Stimulated activated CD8-positive, alpha-beta memory T cell treated with anti-CD3 and anti-CD28 coated beads, Interleukin-15, amount 100 ng/mL, for 1 hour (primary cell): ENCODE results near the gene PNPLA3.
A peak's percentile ranks its signal among the peaks of the same experiment; 100 is the strongest.

Experiments used
- DNase-seq: peaks from one replicate; pipeline ENCODE4 v3.0.0-alpha.2; 2020; ENCODE audit warnings: low read depth

PNPLA3 gene, protein sequence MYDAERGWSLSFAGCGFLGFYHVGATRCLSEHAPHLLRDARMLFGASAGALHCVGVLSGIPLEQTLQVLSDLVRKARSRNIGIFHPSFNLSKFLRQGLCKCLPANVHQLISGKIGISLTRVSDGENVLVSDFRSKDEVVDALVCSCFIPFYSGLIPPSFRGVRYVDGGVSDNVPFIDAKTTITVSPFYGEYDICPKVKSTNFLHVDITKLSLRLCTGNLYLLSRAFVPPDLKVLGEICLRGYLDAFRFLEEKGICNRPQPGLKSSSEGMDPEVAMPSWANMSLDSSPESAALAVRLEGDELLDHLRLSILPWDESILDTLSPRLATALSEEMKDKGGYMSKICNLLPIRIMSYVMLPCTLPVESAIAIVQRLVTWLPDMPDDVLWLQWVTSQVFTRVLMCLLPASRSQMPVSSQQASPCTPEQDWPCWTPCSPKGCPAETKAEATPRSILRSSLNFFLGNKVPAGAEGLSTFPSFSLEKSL

DNA sequence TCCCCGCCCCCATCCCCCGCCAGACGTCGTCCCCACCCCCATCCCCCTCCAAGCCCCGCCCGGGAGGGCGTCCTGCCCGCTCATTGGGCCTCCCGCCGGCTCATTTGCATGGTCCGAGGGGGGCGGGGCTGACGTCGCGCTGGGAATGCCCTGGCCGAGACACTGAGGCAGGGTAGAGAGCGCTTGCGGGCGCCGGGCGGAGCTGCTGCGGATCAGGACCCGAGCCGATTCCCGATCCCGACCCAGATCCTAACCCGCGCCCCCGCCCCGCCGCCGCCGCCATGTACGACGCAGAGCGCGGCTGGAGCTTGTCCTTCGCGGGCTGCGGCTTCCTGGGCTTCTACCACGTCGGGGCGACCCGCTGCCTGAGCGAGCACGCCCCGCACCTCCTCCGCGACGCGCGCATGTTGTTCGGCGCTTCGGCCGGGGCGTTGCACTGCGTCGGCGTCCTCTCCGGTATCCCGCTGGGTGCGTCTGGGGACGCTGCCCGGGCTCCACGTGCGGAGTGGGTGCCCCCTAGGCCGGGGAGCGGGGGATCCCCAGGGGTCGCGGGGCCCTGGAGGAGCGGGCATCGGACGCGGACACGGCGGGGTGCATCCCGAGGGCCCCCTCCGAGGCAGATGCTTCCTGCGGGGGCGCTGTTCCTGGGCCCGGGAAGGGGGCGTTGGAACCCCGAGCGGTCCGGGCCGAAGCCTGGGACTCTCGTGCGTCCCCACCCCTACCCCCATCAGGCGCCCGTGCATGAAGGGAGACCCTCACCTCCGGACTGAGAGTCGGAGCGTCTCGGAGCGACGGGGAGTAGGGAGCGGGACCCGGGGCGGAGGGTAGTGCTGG, at the start of gene PNPLA3:
Gene PNPLA3, plus strand, starts transcription at position 175 of the 834 bp plus-strand sequence. Its CDS starts 107 bp downstream, at position 282.
- peak; percentile 58 for DNase-seq

DNA sequence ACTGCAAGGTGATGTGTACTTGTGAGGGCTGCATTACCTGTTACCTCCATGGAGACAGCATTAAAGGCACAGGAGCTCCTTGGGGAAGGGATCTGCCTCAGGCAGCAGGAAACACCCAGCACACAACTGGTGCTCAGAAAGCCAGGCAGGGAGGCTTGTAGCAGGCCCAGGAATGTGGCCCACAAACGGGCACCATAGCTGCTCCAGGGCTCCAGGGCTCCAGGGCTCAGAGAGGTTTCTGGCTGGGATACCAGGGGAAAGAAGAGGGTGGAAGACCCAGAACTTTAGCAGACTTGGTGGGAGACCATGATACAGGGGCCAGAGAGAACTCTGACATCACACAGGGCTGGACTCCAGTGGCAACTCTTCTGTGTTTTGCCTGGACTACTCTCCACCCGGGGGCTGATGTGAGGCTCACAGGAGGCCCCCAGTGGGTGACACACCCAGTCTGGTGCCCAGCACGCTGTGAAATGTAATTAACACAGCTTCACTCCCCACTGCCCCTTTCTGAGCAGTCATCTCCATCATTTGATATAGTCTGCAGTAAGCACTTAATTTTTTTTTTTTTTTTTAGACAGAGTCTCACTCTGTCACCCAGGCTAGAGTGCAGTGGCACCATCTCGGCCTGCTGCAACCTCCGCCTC, 46.6 kb upstream of the PNPLA3 start:
- no peak for DNase-seq

DNA sequence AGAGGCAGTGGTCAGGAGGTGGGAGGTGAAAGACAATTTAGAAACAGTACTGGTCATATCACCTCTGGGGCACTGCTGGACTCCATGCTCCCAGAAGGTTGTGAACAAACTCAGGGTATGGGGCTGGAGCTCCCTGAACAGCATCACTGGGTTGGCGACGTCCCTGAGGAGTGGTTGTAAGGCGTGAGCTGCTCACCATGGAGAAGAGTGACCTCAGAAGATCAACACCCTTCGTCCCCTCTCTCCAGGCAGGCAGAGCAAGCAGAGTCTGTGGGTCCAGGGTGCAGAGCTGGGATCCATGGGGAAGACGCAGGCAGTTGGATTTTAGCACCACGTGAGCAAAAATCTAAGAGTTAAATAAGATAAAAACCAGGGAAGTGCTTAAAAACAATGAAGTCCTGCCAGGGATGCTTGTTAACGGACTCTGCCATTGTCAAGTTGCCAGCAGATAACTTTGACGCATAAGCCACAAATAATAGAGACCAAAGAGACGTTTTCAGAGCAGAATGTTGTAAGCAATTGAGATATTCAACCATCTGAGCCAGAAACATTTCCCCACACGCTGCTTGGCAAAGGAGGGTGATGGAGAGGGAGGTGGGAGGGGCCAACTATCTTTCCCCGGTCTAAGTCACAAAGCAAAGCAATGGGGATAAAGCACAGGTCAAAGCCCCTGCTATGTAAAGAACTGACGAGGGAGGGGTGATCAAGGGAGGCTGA, 45.4 kb upstream of the PNPLA3 start:
- DNase-seq = no peak

DNA sequence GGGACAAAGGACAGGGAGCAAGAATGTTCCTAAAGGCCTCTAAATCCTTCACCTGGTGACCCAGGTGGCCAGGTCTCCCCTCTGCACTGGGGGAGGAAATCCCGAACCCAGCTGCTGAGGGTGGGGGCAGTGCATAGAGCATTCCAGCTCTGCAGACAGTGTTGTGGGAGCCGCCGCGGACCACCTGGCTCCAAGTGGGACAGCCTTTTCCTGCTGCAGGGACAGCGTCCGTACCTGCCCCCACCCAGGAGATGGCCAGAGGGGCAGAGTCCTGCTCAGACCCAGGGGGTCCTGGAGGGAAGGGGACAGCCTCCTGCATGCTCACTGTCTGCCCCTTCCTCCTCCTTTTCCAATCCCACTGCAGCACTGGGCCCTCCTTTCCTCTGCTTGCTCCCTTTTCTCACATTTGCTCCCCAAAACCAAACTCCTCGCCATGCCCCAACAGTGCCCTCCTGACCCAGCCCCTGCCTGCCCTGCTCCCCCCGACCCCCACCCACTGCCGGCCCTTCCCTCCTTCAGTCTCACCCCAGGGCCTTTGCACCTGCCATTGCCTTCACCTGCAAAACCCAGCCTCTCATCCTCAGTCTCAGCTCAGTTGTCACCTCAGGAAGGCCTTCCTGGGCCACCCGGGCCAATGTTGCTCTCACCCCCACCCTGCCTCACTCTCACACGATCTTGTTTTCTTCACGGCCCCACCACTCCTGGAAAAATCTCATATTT, 44.6 kb upstream of the PNPLA3 start:
- DNase-seq = no peak

DNA sequence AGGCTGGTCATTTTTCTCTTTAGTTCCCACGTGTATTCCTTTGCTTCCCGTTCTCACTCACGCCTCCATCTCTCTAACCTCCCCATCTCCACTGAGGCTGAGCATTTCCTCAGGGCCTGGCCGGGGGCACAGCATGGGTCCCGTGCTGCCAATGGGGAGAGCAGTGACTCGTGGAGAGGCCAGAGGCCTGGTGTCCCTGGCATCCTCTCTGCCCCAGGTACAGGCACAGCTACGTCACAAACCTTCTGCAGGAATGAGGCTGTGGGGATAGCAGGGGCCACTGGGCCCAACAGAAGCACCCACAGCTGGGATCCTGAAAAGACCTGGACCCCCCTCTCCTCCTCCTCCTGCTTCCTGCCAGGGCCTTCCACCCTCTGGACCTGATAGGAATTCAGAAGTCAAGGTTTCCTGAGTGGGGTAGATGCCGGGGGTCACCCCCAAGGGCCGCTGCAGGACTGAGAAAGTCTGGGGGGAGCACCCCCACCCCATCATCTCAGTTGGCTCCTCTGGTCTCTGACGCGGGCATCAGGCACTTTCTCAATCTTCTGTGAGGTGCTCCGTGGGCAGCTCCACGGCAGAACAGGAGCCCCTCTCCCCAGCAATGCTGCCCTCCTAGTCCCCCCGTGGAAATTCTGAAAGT, 43.6 kb upstream of the PNPLA3 start:
- DNase-seq = no peak

DNA sequence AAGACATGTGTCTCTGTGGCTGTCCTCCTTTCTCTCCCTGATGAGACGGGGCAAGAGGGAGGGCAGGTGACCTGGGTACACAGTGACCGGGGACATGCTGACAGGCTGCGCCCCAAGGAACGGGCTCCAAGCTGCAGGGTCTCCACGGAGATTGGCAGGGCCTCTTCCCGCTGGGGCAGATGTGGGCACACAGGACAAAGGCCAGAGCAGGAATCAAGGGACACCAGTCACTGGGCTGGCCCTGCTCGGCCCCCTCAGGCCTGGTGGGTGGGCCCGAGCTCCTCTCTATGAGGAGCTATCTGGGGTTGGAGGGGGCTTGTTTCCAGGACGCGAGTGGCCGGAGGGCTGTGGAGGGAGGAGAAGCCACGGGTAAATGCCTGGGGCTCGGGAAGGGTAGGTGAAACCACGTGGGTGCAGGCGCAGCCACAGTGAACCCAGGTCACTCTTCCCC, 43.0 kb upstream of the PNPLA3 start:
- DNase-seq = no peak

DNA sequence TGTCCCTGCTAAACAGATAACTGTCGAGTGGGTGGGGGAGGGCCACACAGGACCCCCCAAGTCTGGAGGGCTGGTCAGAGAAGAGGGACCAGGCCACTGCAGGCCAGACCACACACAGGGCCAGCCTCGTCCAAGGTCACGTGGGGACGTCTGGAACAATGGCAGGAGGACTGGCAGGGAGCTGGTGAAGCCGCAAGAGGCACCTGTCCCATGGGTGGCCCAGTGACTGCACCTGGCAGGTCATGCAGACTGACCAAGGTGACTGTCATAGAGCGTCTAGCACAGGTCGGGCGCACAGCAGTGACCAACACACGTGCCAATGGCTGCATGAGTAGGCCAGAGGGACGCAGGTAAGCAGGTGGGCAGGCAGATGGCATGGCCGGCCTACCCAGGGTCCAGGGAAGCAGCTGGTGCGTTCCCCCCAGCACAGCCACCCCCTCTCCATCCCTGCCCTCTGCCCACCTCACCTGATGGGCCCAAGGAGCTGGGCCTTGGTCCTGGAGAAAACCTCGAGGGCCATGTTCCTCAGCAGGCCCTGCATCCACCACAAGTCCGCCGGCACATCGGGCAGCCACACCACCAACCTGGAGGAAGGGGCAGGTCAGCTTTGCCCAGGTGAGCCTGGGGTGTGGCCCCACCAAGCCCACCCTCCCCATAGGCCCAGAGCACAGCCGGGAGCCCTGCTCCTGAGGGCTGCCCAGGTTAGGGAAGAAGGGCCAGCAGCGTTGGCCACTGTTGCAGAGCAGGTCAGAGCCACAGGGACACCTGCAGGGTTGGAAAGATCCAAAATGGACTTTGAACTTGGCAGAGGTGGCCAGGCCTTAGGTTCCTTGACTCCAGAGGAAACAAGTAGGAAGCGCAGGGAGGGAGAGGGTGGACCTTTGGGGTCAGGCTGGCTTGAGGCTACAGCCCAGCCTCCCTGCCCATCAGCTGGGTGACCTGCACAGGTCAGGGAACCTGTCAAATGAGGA, 42.2 kb upstream of the PNPLA3 start:
- DNase-seq = no peak

DNA sequence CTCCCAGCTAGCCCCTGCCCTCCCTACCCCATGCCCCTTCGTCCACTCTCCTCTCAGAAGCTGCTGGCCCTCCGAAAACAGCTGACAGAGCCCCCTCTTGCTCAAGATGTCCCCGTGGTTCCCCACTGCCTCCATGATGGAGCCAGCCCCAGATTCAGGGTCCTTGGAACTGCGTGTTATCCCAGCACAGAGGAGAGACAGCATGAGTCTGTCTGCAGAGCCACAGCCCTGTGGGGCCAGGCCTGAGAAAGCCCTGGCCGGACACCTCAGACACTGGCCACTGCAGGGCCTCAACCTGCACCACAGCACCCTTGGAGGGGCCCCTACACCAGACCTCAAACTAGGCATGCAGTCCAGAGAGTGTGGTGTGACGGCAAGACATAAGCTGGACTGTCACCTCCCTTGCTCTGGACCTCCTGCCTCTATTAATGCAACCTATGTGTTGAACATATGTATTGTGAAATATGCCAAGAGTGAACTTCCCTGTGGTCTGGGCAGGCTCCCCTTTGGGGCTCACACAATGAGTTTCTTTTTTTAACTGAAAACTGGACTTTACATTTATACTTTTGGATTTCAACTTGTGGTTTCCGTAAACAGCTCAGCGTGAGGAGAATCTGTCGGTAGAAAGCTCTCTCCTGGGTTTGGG, 41.4 kb upstream of the PNPLA3 start:
- no peak for DNase-seq

DNA sequence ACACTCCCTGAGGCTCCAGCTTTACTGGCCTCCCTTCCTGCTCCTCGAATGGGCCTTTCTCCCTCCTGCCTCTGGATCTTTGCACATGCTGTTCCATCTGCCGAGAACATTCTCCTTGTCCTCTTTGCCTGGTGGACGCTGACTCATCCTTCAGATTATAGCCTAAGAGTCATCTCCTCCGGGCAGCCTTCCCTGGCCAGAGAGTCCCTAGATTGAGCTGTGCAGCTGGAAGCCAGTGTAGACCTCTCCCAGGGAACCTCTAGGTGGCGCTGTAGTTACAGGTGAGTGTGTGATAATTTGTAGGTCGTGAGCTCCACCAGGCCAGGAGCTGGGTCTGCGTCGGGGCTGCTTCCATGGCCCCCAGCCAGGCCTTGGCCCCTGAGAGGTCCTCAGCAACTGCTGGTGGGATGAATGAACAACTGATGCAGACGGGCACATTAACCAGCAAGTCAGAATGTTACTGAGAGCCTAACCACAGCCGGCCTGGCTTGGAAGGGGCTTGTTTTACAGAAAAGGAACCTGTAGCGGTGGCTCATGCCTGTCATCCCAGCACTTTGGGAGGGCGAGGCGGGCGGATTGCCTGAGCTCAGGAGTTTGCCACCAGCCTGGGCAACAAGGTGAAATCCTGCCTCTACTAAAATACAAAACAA, 40.5 kb upstream of the PNPLA3 start:
- peak; percentile 2 for DNase-seq

DNA sequence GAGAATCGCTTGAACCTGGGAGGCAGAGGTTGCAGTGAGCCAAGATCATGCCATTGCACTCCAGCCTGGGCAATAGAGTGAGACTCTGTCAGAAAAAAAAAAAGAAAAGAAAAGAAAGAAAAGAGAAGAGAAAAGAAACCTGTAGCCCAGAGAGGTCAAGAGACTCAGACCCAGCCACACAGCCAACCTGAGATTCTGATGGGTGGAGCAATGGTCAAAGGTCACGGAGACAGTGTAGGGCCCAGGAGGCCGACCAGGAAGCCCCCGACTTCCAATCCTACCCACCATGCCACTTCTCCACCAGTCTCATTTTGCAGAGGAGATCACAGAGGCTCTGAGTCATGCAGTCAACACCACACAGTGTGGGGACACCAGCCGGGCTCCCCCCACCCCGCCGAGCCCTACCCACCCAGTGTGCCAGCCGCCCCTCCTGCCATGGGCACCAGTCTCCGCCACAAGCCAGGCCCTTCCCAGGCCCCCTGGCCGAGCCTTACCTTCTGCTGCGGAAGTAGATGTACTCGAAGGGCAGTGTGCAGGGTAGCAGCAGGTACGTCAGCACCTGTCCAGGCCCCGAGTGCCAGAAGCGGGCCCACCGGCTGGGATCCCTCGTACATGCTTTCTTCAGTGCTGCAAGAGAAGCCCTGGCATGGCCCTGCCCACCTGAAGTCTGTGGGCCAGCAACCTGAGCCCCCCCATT, 39.7 kb upstream of the PNPLA3 start:
- no peak for DNase-seq

DNA sequence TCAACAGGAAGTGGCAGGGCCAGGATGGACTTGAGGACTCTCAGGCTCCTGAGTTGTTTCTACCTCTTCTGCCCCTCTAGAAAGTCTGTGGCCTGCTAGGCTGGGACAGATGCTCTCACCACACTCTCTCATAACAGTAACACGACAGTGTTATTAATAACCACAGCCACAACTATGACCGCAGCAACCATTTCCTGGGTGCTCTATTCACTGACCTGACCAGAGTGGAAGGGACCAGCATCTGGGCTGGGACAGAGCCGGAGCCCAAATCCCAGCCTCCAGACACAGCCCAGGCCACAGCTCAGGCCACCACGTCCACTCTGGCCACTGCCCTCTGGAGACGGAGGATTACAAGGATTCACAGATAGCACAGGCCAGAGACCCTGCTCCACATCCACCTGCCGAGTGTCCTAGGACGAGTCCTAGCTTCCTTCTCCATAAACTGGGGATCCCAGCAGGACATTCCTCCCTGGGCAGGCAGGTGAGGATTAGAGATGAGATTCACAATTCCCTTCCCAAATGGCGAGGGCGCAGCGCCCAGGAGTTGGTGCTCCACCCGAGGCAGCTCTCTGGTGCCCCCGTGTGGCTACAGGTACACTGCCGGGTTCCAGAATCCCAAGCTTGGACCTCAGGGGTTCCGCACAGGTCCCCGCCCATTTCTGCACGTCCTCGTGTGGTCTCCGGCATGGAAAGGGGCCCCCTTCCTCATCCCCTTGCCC, 38.8 kb upstream of the PNPLA3 start:
- peak; percentile 16 for DNase-seq

DNA sequence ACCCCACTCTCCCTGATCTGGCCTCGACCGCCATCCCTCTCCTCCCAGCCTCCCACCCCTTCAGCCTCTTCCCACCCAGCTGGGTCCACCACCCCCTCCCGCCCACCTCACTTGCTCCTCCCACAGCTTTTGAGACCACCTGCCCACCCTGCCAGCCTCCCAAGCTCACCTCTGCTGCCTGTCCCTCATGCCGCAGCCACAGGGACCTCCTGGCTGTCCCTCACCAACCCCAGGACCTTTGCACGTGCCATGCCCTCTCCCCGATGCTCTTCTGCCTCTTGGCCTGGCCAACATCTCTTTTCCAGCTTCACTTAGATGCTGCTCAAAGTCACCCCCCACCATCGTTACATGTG, 38.3 kb upstream of the PNPLA3 start:
- no peak for DNase-seq

DNA sequence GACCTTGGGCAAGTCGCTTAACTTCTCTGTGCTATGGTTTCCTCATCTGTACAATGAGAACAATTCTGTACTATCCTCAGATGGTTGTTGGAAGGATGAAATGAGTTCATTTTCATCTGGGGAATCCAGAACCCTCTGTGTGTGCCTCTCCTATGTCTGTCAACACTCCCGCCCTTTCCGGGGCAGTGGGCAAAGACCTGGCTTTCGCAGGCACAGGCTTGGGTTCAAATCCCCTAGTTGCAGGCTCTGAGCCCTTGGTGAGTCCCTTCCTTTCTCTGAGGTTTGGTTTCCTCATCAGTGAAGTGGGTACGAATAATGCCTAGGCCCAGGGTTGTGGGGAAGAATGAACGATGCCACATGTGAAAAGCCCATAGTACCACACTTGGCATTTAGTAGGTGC, 37.8 kb upstream of the PNPLA3 start:
- no peak for DNase-seq

DNA sequence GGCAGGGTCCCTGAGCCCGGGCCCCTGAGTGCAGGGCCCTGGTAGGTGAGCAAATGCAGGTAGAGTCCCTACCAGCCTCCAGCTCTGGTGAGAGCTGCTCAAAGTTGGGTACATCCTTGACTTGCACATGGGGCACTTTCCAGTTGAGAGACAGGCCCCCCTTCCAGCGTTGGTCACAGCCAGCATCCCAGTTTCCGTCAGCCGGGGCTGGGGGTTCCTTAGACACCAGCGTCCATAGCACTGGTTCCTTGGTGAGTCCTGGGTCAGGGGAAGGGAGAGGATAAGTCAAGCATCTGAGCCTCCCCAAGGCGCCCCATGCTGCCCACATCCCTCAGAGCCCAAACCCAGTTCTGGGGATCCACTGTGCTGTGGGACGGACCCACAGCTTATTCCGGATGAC, 37.4 kb upstream of the PNPLA3 start:
- DNase-seq = no peak

DNA sequence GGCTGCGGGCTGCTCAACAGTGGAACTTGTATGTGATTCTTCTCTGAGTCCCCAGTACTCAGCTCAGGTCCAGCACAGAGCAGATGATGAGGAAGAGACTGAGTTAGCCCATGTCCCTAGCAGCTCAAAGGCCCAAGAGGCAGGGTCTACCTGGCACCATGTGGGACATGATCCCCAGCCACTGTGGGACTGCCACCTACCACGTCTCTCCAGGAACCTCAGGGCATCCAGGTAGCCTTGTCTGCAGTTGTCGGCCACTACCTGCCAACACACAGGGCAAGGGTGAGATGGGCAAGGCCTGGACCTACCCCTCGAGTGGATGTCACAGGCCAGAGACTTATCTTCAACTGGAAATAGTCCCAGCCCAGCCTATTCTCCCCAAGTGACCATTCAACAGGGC, 36.2 kb upstream of the PNPLA3 start:
- DNase-seq = no peak

DNA sequence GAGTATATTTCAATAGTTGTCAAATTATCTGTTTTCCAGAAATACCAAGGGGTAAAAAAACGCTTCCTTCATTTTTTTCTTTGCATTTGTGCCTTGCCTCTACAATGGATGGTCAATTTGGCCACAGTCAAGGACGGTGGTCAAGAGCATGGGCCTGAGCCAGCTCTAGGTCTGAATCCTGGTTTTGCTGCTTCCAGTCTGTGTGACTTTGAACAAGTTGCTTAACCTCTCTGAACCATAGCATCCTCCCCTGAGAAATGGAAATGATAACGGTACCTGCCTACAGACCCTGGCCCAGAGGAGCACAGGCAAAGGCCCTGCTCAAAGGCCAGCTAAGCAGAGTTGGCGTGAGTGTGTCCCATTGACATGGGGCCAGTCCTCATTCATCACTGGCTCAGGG, 34.9 kb upstream of the PNPLA3 start:
- no peak for DNase-seq

DNA sequence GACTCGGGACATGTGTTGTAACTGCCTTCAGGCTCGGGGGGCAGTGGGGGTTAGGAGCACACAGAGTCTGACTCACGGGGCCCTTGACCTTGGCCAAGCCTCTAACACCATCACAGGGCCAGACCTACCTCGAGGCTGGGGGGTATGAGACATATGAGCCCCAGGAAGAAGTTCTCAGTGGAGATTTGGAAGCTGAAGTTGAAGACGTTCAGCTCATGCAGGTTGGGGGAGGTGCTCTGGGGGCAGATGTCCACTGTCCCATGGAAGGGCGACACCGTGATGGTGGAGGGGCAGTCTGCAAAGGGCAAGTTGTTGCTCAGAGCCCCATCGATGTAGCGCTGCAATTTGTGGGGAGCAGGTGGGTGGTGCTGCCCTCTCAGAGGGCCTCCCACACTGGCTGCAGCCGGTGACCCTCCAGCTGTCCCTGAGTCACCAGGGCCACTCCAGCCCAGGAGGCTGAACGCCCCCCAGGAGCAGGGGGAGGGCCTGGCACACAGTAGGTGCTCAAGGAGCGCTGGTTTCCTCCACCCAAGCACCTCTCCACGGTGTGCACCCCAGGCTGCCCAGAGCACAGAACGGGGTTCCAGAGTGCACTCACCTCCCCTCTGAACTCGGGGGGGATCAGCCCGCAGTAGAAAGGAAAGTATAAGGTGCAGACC, 34.3 kb upstream of the PNPLA3 start:
- no peak for DNase-seq
